NT2/D1 (cell line): Measurements from ENCODE around the gene ANKDD1B.
"Not testable (repeated sequence)": the region's sequence is repeated elsewhere in the genome, so short reads cannot be mapped to it uniquely, and the experiment has no call there.

Experiments used
- SUZ12 ChIP-seq: IDR thresholded peaks from 2 replicates; pipeline ENCODE4 v1.6.1; 2011; ENCODE audit not compliant: insufficient read length, insufficient read depth; ENCODE audit errors: extremely low read depth
- YY1 ChIP-seq: IDR thresholded peaks from 2 replicates; pipeline ENCODE4 v1.6.1; 2011; ENCODE audit not compliant: insufficient read length, insufficient read depth

DNA sequence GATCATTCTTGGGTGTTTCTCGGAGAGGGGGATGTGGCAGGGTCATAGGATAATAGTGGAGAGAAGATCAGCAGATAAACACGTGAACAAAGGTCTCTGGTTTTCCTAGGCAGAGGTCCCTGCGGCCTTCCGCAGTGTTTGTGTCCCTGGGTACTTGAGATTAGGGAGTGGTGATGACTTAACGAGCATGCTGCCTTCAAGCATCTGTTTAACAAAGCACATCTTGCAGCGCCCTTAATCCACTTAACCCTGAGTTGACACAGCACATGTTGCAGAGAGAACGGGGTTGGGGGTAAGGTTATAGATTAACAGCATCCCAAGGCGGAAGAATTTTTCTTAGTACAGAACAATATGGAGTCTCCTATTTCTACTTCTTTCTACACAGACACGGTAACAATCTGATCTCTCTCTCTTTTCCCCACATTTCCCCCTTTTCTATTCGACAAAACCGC is 368 bp upstream of the ANKDD1B start:
- TF ChIP-seq SUZ12, YY1: not testable (repeated sequence)
